CD14-positive monocyte (primary cell): Measurements from ENCODE around the gene SLC18A3. TPM values are rescaled to one million over a fixed set of nuclear protein-coding genes. Genes with fewer than 3 reads are reported as not detected.

Experiments
- DNase-seq, 3 donors: peaks; one replicate each; pipeline ENCODE4 v3.0.0-alpha.2; 2011 to 2022
- H2AFZ ChIP-seq: 2 replicates; pipeline ENCODE4 v1.6.0; 2012; ENCODE audit warnings: mild to moderate bottlenecking, low read depth, low read length, inconsistent platforms; ENCODE audit not compliant: insufficient read depth, poor library complexity, severe bottlenecking
- H3K27ac ChIP-seq, 2 donors: 1 replicate in 1 of 2; 2 replicates in 1 of 2; pipeline ENCODE4 v1.5.1; 2012 to 2013; ENCODE audit warnings: low read length in 2 of 2, control low read depth in 1 of 2, inconsistent platforms in 1 of 2, low read depth in 1 of 2, mild to moderate bottlenecking in 1 of 2
- H3K27me3 ChIP-seq, 2 donors: one replicate each; pipeline versions ENCODE4 v1.6.0 to v1.6.1; 2011 to 2013; ENCODE audit warnings: low read length in 2 of 2; ENCODE audit not compliant: control insufficient read depth in 2 of 2, insufficient read depth in 2 of 2
- H3K36me3 ChIP-seq, 2 donors: replicated peaks in 1 of 2; 1 replicate in 1 of 2; 2 replicates in 1 of 2; pipeline versions ENCODE4 v1.5.1 to v1.6.1; 2012 to 2013; ENCODE audit warnings: low read length in 2 of 2, control low read depth in 1 of 2, inconsistent platforms in 1 of 2, mild to moderate bottlenecking in 1 of 2; ENCODE audit not compliant: insufficient read depth in 2 of 2, control insufficient read depth in 1 of 2
- H3K4me1 ChIP-seq, 2 donors: 1 replicate in 1 of 2; 2 replicates in 1 of 2; pipeline versions ENCODE4 v1.5.1 to v1.6.1; 2012 to 2013; ENCODE audit warnings: low read length in 2 of 2, control low read depth in 1 of 2, inconsistent platforms in 1 of 2, mild to moderate bottlenecking in 1 of 2, moderate library complexity in 1 of 2; ENCODE audit not compliant: insufficient read depth in 2 of 2, control insufficient read depth in 1 of 2
- H3K4me2 ChIP-seq: replicated peaks from 2 replicates; pipeline ENCODE3; 2012; ENCODE audit warnings: low read length, moderate library complexity, mild to moderate bottlenecking; ENCODE audit not compliant: poor library complexity, severe bottlenecking; ENCODE audit errors: extremely low read depth
- H3K4me3 ChIP-seq, 3 experiments: fragments of 200-600 bp in 1 of 3; sonication (generic) in 1 of 3; replicated peaks in 1 of 3; 1 replicate in 2 of 3; 2 replicates in 1 of 3; pipeline ENCODE4 v1.5.1; 2011 to 2013; ENCODE audit warnings: low read length in 3 of 3, mild to moderate bottlenecking in 3 of 3, control low read depth in 2 of 3, low read depth in 2 of 3, inconsistent platforms in 1 of 3, moderate library complexity in 1 of 3
- H3K79me2 ChIP-seq: 2 replicates; pipeline ENCODE4 v1.6.0; 2012; ENCODE audit warnings: mild to moderate bottlenecking, control low read depth, inconsistent platforms, low read length, moderate library complexity; ENCODE audit not compliant: insufficient read depth
- H3K9ac ChIP-seq: 2 replicates; pipeline ENCODE4 v1.6.0; 2017; ENCODE audit warnings: low read length, mild to moderate bottlenecking; ENCODE audit not compliant: insufficient read depth, poor library complexity, severe bottlenecking
- H3K9me3 ChIP-seq, 2 donors: replicated peaks in 1 of 2; 1 replicate in 1 of 2; 2 replicates in 1 of 2; pipeline versions ENCODE4 v1.5.1 to v1.6.1; 2012 to 2013; ENCODE audit warnings: low read length in 2 of 2, control low read depth in 1 of 2; ENCODE audit not compliant: control insufficient read depth in 1 of 2, insufficient read depth in 1 of 2
- H4K20me1 ChIP-seq: 2 replicates; pipeline ENCODE4 v1.6.0; 2012; ENCODE audit warnings: mild to moderate bottlenecking, low read length, control low read depth, moderate library complexity; ENCODE audit not compliant: insufficient read depth
- H3K27ac Mint-ChIP-seq, 7 donors: one replicate each; pipeline ENCODE4 v1.8.0; 2020; ENCODE audit warnings: mild to moderate bottlenecking in 7 of 7, mixed read lengths in 7 of 7, moderate library complexity in 6 of 7, inconsistent platforms in 2 of 7
- H3K27me3 Mint-ChIP-seq, 3 donors: one replicate each; pipeline ENCODE4 v1.8.0; 2021 to 2022; ENCODE audit warnings: low read depth in 3 of 3, mild to moderate bottlenecking in 3 of 3, mixed read lengths in 3 of 3, moderate library complexity in 3 of 3, inconsistent platforms in 1 of 3
- H3K36me3 Mint-ChIP-seq, 2 donors: one replicate each; pipeline ENCODE4 v1.8.0; 2020; ENCODE audit warnings: mixed read lengths in 2 of 2, inconsistent platforms in 1 of 2, mild to moderate bottlenecking in 1 of 2
- H3K4me1 Mint-ChIP-seq: one replicate; pipeline ENCODE4 v1.8.0; 2020; ENCODE audit warnings: mild to moderate bottlenecking, mixed read lengths
- H3K4me3 Mint-ChIP-seq, 2 donors: one replicate each; pipeline ENCODE4 v1.8.0; 2020; ENCODE audit warnings: mild to moderate bottlenecking in 2 of 2, mixed read lengths in 2 of 2, moderate library complexity in 1 of 2
- H3K9me3 Mint-ChIP-seq, 7 donors: one replicate each; pipeline ENCODE4 v1.8.0; 2020 to 2022; ENCODE audit warnings: mixed read lengths in 7 of 7, mild to moderate bottlenecking in 6 of 7, moderate library complexity in 6 of 7, inconsistent platforms in 2 of 7
- WGBS: methylation state at CpG from one replicate; pipeline ENCODE4 v1.1.5; 2013; ENCODE audit warnings: missing lambda C conversion rate; ENCODE audit not compliant: insufficient coverage; 5-methylcytosine and 5-hydroxymethylcytosine counted together
- intact Hi-C, 2 donors: fragments of 100-400 bp; cut with micrococcal nuclease; formaldehyde crosslinking; loops; one replicate each; pipeline versions ENCODE4 v1.15.0 to v1.15.1; 2023
- polyA plus RNA-seq, 3 donors: library from polyadenylated mRNA; depleted of rRNA in 1 of 3; unstranded in 2 of 3; stranded (reverse) in 1 of 3; fragments of 300-500 nt in 2 of 3; fragments of >200 nt in 1 of 3; fragmentation: Illumina TruSeq in 2 of 3; gene quantifications; 1 replicate in 2 of 3; 2 replicates in 1 of 3; pipeline ENCODE4 v1.2.3, GENCODE V29; 2012 to 2021
- TF ChIP-seq, protein P1 (sequence below): fragments of 200-600 bp; IDR thresholded peaks from one replicate; pipeline ENCODE4 v1.8.0; 2022; ENCODE audit warnings: antibody characterized with exemption, mild to moderate bottlenecking

Gene SLC18A3
- polyA plus RNA-seq, 3 donors, result not detected

DNA sequence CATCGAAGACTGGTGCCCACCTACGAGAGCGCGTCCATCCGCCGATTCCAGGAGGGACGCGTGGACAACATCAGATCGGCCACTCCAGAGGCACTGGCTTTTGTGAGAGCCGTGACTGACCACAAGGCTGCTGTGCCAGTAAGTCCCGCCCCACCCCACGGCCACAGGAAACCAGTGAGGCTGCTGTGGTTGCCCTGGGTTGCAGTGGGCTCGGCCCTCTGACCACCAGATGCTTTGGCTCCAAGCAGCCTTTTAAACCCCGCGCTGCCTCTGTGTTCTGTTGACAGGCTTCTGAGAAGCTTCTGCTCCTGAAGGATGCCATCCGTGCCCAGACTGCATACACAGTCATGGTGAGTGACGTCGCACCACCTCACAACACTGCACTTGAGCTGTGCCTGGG, 45.0 kb downstream of the SLC18A3 start:
- Histone ChIP-seq H3K36me3 (no peaks in the 10 kb centered on the region), H3K4me2 (no peak overlapping the region), H4K20me1 (no peaks in the 10 kb centered on the region), H2AFZ (no peak overlapping the region), H3K27me3 (no peaks in the 10 kb centered on the region), H3K79me2 (no peaks in the 10 kb centered on the region), H3K4me3 (no peak overlapping the region), H3K9ac (no peak overlapping the region), H3K4me1 (no peaks in the 10 kb centered on the region), H3K27ac (no peak overlapping the region), H3K9me3 (peaks cover 13 to 19% of the 10 kb centered on the region in 2 donors)
- Mint-ChIP-seq H3K4me1 (no peaks in the 10 kb centered on the region), H3K4me3 (no peak overlapping the region), H3K9me3 (peaks cover 14 to 31% (median 19%) of the 10 kb centered on the region in 7 donors), H3K36me3 (no peaks in the 10 kb centered on the region), H3K27ac (no peak overlapping the region), H3K27me3 (peaks cover 14 to 20% (median 14%) of the 10 kb centered on the region in 3 donors)
- no peak for DNase-seq
- intact Hi-C loops, result no loop called here
- TF ChIP-seq, protein P1, sequence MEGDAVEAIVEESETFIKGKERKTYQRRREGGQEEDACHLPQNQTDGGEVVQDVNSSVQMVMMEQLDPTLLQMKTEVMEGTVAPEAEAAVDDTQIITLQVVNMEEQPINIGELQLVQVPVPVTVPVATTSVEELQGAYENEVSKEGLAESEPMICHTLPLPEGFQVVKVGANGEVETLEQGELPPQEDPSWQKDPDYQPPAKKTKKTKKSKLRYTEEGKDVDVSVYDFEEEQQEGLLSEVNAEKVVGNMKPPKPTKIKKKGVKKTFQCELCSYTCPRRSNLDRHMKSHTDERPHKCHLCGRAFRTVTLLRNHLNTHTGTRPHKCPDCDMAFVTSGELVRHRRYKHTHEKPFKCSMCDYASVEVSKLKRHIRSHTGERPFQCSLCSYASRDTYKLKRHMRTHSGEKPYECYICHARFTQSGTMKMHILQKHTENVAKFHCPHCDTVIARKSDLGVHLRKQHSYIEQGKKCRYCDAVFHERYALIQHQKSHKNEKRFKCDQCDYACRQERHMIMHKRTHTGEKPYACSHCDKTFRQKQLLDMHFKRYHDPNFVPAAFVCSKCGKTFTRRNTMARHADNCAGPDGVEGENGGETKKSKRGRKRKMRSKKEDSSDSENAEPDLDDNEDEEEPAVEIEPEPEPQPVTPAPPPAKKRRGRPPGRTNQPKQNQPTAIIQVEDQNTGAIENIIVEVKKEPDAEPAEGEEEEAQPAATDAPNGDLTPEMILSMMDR, result no peak
- WGBS, result 66% methylated on average over 18 of the region's 18 CpGs

DNA sequence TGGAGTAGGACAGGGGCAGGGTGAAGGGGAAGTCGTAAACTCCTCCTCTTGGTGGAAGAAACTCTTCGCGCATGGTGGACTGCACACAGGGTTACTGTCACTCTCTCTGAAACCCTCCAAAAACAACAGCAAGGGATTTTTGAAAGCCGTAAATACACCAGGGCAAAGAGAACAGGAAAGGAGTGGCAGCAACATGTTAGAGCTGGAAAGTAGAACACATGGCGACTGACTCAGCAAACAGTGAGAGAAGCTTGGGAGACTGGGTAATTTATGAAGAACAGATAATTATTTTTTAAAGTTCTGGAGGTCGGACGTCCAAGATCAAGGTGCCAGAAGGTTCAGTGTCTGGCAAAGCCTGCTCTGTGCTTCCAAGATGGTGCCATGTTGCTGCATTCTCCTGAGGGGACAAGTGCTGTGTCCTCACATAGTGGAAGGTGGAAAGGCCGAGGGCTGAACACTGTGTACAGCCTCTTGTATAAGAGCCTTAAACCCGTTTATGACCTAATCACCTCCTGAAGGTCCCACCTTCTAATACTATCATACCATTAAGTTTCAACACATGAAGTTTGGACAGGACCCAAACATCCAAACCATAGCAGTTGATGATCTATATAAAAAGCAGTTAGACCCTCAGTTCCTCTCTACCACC, 46.9 kb downstream of the SLC18A3 start:
- Mint-ChIP-seq H3K36me3 (no peaks in the 10 kb centered on the region), H3K4me3 (no peak overlapping the region), H3K4me1 (no peaks in the 10 kb centered on the region), H3K27ac (no peak overlapping the region), H3K27me3 (peaks cover 10 to 19% (median 13%) of the 10 kb centered on the region in 3 donors), H3K9me3 (peaks cover 18 to 33% (median 21%) of the 10 kb centered on the region in 7 donors)
- Histone ChIP-seq H3K4me3 (no peak overlapping the region), H3K9me3 (peaks cover 14 to 19% of the 10 kb centered on the region in 2 donors), H3K27me3 (no peaks in the 10 kb centered on the region), H3K4me1 (no peaks in the 10 kb centered on the region), H3K36me3 (no peaks in the 10 kb centered on the region), H3K4me2 (no peak overlapping the region), H3K9ac (no peak overlapping the region), H2AFZ (no peak overlapping the region), H3K79me2 (no peaks in the 10 kb centered on the region), H3K27ac (no peak overlapping the region), H4K20me1 (no peaks in the 10 kb centered on the region)
- intact Hi-C loops, result no loop called here
- DNase-seq, result no peak
- TF ChIP-seq, protein P1, result no peak
- 88% methylated on average over 4 of the region's 9 CpGs for WGBS
